Naive thymus-derived CD4-positive, alpha-beta T cell (primary cell): ENCODE data around the gene TTC31. TPM values are rescaled to one million over a fixed set of nuclear protein-coding genes. Genes with fewer than 3 reads are reported as not detected.
A peak's percentile ranks its signal among the peaks of the same experiment; 100 is the strongest.

Experiments used
- ATAC-seq: fragments of 150-1000 bp; cut with Tn5 transposase; 2 replicates; pipeline ENCODE4 v1.10.0; 2021; ENCODE audit warnings: mild to moderate bottlenecking, moderate library complexity
- CTCF ChIA-PET: fragments of 350-600 bp; sonication (Branson Sonifier 250); formaldehyde crosslinking; loops from one replicate; lab custom pipeline; 2021; ENCODE audit warnings: antibody characterized with exemption; lab: Charles Lee
- POLR2A ChIA-PET: fragments of 350-600 bp; sonication (Branson Sonifier 250); formaldehyde crosslinking; loops from one replicate; lab custom pipeline; 2021; ENCODE audit warnings: antibody characterized with exemption, inconsistent platforms; lab: Charles Lee
- DNase-seq, 9 donors: peaks; one replicate each; pipeline versions ENCODE4 v3.0.0 to v3.0.0-alpha.2; 2020 to 2022; ENCODE audit warnings: mixed read lengths in 1 of 9
- H3K27ac ChIP-seq: one replicate; pipeline ENCODE4 v1.7.0; 2013; ENCODE audit warnings: mild to moderate bottlenecking, low read depth, low read length, moderate library complexity
- H3K27me3 ChIP-seq, 2 donors: one replicate each; pipeline ENCODE4 v1.7.0; 2013; ENCODE audit warnings: low read length in 2 of 2, mild to moderate bottlenecking in 2 of 2, moderate library complexity in 2 of 2; ENCODE audit not compliant: control insufficient read depth in 2 of 2, insufficient read depth in 2 of 2
- H3K36me3 ChIP-seq, 3 experiments: 1 replicate in 2 of 3; 2 replicates in 1 of 3; pipeline ENCODE4 v1.7.0; 2013; ENCODE audit warnings: low read length in 3 of 3, mild to moderate bottlenecking in 3 of 3, moderate library complexity in 1 of 3; ENCODE audit not compliant: insufficient read depth in 3 of 3, control insufficient read depth in 2 of 3
- H3K4me1 ChIP-seq, 2 donors: one replicate each; pipeline ENCODE4 v1.7.0; 2013; ENCODE audit warnings: low read length in 2 of 2, mild to moderate bottlenecking in 2 of 2, moderate library complexity in 1 of 2; ENCODE audit not compliant: control insufficient read depth in 2 of 2, insufficient read depth in 2 of 2
- H3K4me3 ChIP-seq: 2 replicates; pipeline ENCODE4 v1.7.0; 2013; ENCODE audit warnings: mild to moderate bottlenecking, low read length
- H3K9me3 ChIP-seq, 3 experiments: 1 replicate in 2 of 3; 2 replicates in 1 of 3; pipeline ENCODE4 v1.7.0; 2013; ENCODE audit warnings: low read length in 3 of 3; ENCODE audit not compliant: control insufficient read depth in 2 of 3
- H3K27ac Mint-ChIP-seq, 9 donors: one replicate each; pipeline ENCODE4 v1.8.0; 2020 to 2022; ENCODE audit warnings: mixed read lengths in 9 of 9, mild to moderate bottlenecking in 8 of 9, moderate library complexity in 5 of 9, inconsistent platforms in 2 of 9
- H3K27me3 Mint-ChIP-seq, 5 donors: one replicate each; pipeline ENCODE4 v1.8.0; 2021 to 2022; ENCODE audit warnings: mixed read lengths in 5 of 5, mild to moderate bottlenecking in 1 of 5
- H3K36me3 Mint-ChIP-seq, 5 donors: one replicate each; pipeline ENCODE4 v1.8.0; 2020 to 2022; ENCODE audit warnings: mixed read lengths in 5 of 5, mild to moderate bottlenecking in 3 of 5, inconsistent platforms in 1 of 5
- H3K4me1 Mint-ChIP-seq, 7 donors: one replicate each; pipeline ENCODE4 v1.8.0; 2020 to 2022; ENCODE audit warnings: mixed read lengths in 7 of 7, mild to moderate bottlenecking in 3 of 7, inconsistent platforms in 1 of 7
- H3K4me3 Mint-ChIP-seq, 10 donors: one replicate each; pipeline ENCODE4 v1.8.0; 2020 to 2022; ENCODE audit warnings: mild to moderate bottlenecking in 10 of 10, mixed read lengths in 10 of 10, moderate library complexity in 6 of 10, inconsistent platforms in 2 of 10
- H3K9me3 Mint-ChIP-seq, 11 donors: one replicate each; pipeline ENCODE4 v1.8.0; 2020 to 2022; ENCODE audit warnings: mixed read lengths in 11 of 11, mild to moderate bottlenecking in 4 of 11, inconsistent platforms in 1 of 11, moderate library complexity in 1 of 11
- intact Hi-C, 2 donors: fragments of 100-400 bp; cut with micrococcal nuclease; formaldehyde crosslinking; loops; one replicate each; pipeline ENCODE4 v1.15.1; 2023
- polyA plus RNA-seq, 2 donors: library from polyadenylated mRNA; unstranded; fragments of 300-500 nt; fragmentation: Illumina TruSeq; gene quantifications; one replicate each; pipeline ENCODE4 v1.2.3, GENCODE V29; 2021
- total RNA-seq, 6 experiments: library from RNA in 5 of 6; stranded (reverse) in 5 of 6; gene quantifications; 1 replicate in 5 of 6; 2 replicates in 1 of 6; pipeline ENCODE4 v1.2.3 and lab custom pipeline; 2021 to 2026

The TTC31 gene
- total and polyA plus RNA-seq, 7 experiments from 2014 or later = 19.8 to 50.4 (median 35.9) TPM

DNA sequence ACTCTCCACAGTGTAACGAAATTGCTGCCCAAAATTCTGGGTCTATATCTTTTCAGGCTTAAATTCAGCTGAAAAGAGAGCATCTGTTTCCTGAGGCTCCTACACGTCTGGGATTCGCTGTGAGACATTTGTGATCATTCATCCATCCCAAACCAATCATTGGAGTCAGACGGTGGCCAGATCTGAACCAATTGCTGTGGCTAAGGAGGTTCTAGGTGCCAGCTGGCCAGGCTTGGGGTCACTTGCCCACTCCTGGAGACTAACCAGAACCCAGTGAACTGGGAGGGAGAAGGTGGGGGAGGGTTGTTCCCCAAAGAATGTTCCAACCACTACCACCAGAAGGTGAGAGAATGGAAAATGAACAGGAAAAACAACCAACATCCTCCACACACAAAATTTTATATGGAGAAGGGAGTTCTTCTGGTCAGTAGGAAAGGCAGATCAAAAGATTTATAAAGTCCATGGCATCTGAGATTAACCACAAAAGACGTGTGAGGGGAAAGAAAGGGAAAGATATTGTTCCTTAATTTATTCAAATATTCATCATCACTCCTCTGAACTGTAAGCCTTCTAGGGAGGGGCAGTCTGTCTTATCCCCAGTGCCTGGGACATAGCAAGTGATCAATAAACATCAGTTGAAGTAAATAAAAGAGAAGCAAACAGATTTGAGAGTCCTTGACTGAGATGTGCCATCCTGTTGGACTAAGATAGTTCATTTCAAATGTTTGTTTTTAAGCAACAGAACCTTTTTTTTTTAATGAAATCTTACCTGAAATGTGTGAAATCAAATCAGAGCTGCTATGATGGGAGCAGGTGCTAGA, 38.2 kb upstream of the TTC31 start:
- peaks cover 0 to 13% of the 10 kb centered on the region in 2 donors for H3K27me3 ChIP-seq
- H3K27ac ChIP-seq = no peak overlapping the region
- H3K36me3 Mint-ChIP-seq = peaks cover 0 to 3% (median 0%) of the 10 kb centered on the region in 5 donors
- no peak for ATAC-seq
- H3K4me3 Mint-ChIP-seq = no peak overlapping the region
- peaks cover 11 to 48% (median 23%) of the 10 kb centered on the region in 5 donors for H3K27me3 Mint-ChIP-seq
- H3K36me3 ChIP-seq = no peaks in the 10 kb centered on the region
- no peak overlapping the region for H3K27ac Mint-ChIP-seq
- H3K9me3 ChIP-seq = no peaks in the 10 kb centered on the region
- H3K4me1 ChIP-seq = peaks cover 0 to 8% of the 10 kb centered on the region in 2 donors
- intact Hi-C loops = no loop called here
- H3K4me3 ChIP-seq = no peak overlapping the region
- CTCF ChIA-PET = no interaction called here
- peaks cover 0 to 1% (median 0%) of the 10 kb centered on the region in 11 donors for H3K9me3 Mint-ChIP-seq
- peaks cover 0 to 13% (median 9%) of the 10 kb centered on the region in 7 donors for H3K4me1 Mint-ChIP-seq
- DNase-seq = no peak
- POLR2A ChIA-PET = no interaction called here

GRCh38 chr2:74447230-74447999, 35.5 kb upstream of the TTC31 start:
- H3K4me3 Mint-ChIP-seq = no peak overlapping the region
- DNase-seq = no peak
- Histone ChIP-seq H3K4me3 (no peak overlapping the region), H3K9me3 (no peaks in the 10 kb centered on the region), H3K36me3 (no peaks in the 10 kb centered on the region), H3K4me1 (no peaks in the 10 kb centered on the region), H3K27ac (no peak overlapping the region), H3K27me3 (peaks cover 0 to under 1% of the 10 kb centered on the region in 2 donors)
- CTCF ChIA-PET = no interaction called here
- POLR2A ChIA-PET = interaction anchor here (0.6 kb wide), 1 partner anchor 25 kb away, joined by 4 read pairs; no protein-coding TSS in a partner anchor
- no peaks in the 10 kb centered on the region for H3K9me3 Mint-ChIP-seq
- peaks cover 0 to under 1% (median 0%) of the 10 kb centered on the region in 5 donors for H3K36me3 Mint-ChIP-seq
- H3K27ac Mint-ChIP-seq = no peak overlapping the region
- H3K27me3 Mint-ChIP-seq = peaks cover 1 to 32% (median 11%) of the 10 kb centered on the region in 5 donors
- intact Hi-C loops = no loop called here
- H3K4me1 Mint-ChIP-seq = peaks cover under 1 to 3% (median 2%) of the 10 kb centered on the region in 7 donors
- no peak for ATAC-seq

GRCh38 chr2:74448771-74449170, 34.1 kb upstream of the TTC31 start:
- ChIA-PET POLR2A (interaction anchor here (0.9 kb wide), 1 partner anchor 8 kb away, joined by 3 read pairs; no protein-coding TSS in a partner anchor), CTCF (no interaction called here)
- peaks cover 4 to 13% (median 6%) of the 10 kb centered on the region in 7 donors for H3K4me1 Mint-ChIP-seq
- no peak for ATAC-seq
- H3K27me3 Mint-ChIP-seq = peaks cover 0 to 23% (median 5%) of the 10 kb centered on the region in 5 donors
- Histone ChIP-seq H3K4me3 (no peak overlapping the region), H3K4me1 (peaks cover 0 to 11% of the 10 kb centered on the region in 2 donors), H3K27ac (no peak overlapping the region), H3K9me3 (no peaks in the 10 kb centered on the region), H3K36me3 (no peaks in the 10 kb centered on the region), H3K27me3 (no peaks in the 10 kb centered on the region)
- no peaks in the 10 kb centered on the region for H3K9me3 Mint-ChIP-seq
- H3K27ac Mint-ChIP-seq = no peak overlapping the region
- DNase-seq = no peak
- H3K4me3 Mint-ChIP-seq = no peak overlapping the region
- H3K36me3 Mint-ChIP-seq = no peaks in the 10 kb centered on the region
- intact Hi-C loops = no loop called here

GRCh38 chr2:74450570-74451190, 32.2 kb upstream of the TTC31 start:
- Mint-ChIP-seq H3K4me3 (no peak overlapping the region), H3K27me3 (peaks cover 0 to 6% (median 0%) of the 10 kb centered on the region in 5 donors), H3K4me1 (peaks cover 15 to 29% (median 21%) of the 10 kb centered on the region in 7 donors), H3K9me3 (peaks cover 0 to 2% (median 0%) of the 10 kb centered on the region in 11 donors), H3K27ac (no peak overlapping the region), H3K36me3 (peaks cover 0 to 7% (median 0%) of the 10 kb centered on the region in 5 donors)
- CTCF ChIA-PET = no interaction called here
- POLR2A ChIA-PET = no interaction called here
- DNase-seq (no peak), ATAC-seq (no peak)
- Histone ChIP-seq H3K4me1 (peaks cover 6 to 22% of the 10 kb centered on the region in 2 donors), H3K27ac (no peak overlapping the region), H3K36me3 (no peaks in the 10 kb centered on the region), H3K27me3 (no peaks in the 10 kb centered on the region), H3K9me3 (no peaks in the 10 kb centered on the region), H3K4me3 (no peak overlapping the region)
- intact Hi-C loops = loop anchor here in 1 of 2 donors (10.0 kb wide), 1 partner anchor 204 kb away; the partner anchor contains the start of gene SEMA4F

GRCh38 chr2:74454654-74455511, 28.0 kb upstream of the TTC31 start, which contains the start of gene INO80B:
Gene INO80B (plus strand): TSS chr2:74455087. CDS start chr2:74455117, 30 bp downstream.
- H3K4me3 ChIP-seq = peak within 1 kb of the TSS; percentile 88
- ATAC-seq (peak; percentile 61), DNase-seq (peak; percentile 88 to 98 (median 97))
- peaks cover 30 to 43% of the 10 kb centered on the region in 2 donors for H3K4me1 ChIP-seq
- POLR2A ChIA-PET = interaction anchor here (0.7 to 10.8 kb wide), 11 partner anchors 11 to 1221 kb away, joined by 3 to 197 read pairs (median 5); partner anchors contain the start of genes C2orf81, CCDC142, CCT7 and MOGS
- Mint-ChIP-seq H3K4me3 (peak within 1 kb of the TSS; percentile 87 to 99 (median 98)), H3K27me3 (peaks cover 0 to 2% (median 0%) of the 10 kb centered on the region in 5 donors), H3K4me1 (peaks cover 41 to 66% (median 55%) of the 10 kb centered on the region in 7 donors), H3K27ac (peak within 1 kb of the TSS; percentile 88 to 100 (median 98)), H3K36me3 (peaks cover 0 to 16% (median 0%) of the 10 kb centered on the region in 5 donors), H3K9me3 (peaks cover 0 to 8% (median 0%) of the 10 kb centered on the region in 11 donors)
- no peaks in the 10 kb centered on the region for H3K36me3 ChIP-seq
- peak within 1 kb of the TSS; percentile 100 for H3K27ac ChIP-seq
- CTCF ChIA-PET = interaction anchor here (0.6 to 1.5 kb wide), 7 partner anchors 18 to 190 kb away, joined by 3 to 12 read pairs (median 3); partner anchors contain the start of genes CCDC142, MRPL53 and TTC31
- H3K9me3 ChIP-seq = no peaks in the 10 kb centered on the region
- H3K27me3 ChIP-seq = no peaks in the 10 kb centered on the region
- intact Hi-C loops = loop anchor here (1.0 to 10.0 kb wide), 20 partner anchors 10 to 1383 kb away; partner anchors contain the start of genes AUP1 (in 2 of the 2), CCT7 (in 2 of the 2), HTRA2 (in 2 of the 2) and SEMA4F (in 2 of the 2)
